ENCODE results near the gene POLE.
"Not testable (repeated sequence)": the region's sequence is repeated elsewhere in the genome, so short reads cannot be mapped to it uniquely, and the experiment has no call there.

GRCh38 chr12:132599502-132599901, 87.6 kb downstream of the POLE start:
- TF ChIP-seq CTCF (IDR thresholded peaks at IDR 0.05; ENCODE audit: low read depth, low read length, missing input control); HNF4G (IDR thresholded peaks at IDR 0.05); JUND (IDR thresholded peaks at IDR 0.05); NR2F2 (IDR thresholded peaks at IDR 0.05); MAX (IDR thresholded peaks at IDR 0.05); RXRA (IDR thresholded peaks at IDR 0.05); TAF1 (conservative IDR thresholded peaks at IDR 0.05); RAD21 (IDR thresholded peaks at IDR 0.05): not testable (repeated sequence)
